HG02885 (cell line): ENCODE results near the gene ANKRD29.
"Not testable (repeated sequence)": the region's sequence is repeated elsewhere in the genome, so short reads cannot be mapped to it uniquely, and the experiment has no call there.

ENCODE experiments used
- ATAC-seq: cut with Tn5 transposase; IDR thresholded peaks from one replicate; pipeline ENCODE4 v1.9.1; 2021; ENCODE audit warnings: mild to moderate bottlenecking; ENCODE audit not compliant: unreplicated experiment, poor library complexity

Gene ANKRD29

GRCh38 chr18:23648456-23648855 lies 14.3 kb downstream of the ANKRD29 start:
- no peak for ATAC-seq

DNA sequence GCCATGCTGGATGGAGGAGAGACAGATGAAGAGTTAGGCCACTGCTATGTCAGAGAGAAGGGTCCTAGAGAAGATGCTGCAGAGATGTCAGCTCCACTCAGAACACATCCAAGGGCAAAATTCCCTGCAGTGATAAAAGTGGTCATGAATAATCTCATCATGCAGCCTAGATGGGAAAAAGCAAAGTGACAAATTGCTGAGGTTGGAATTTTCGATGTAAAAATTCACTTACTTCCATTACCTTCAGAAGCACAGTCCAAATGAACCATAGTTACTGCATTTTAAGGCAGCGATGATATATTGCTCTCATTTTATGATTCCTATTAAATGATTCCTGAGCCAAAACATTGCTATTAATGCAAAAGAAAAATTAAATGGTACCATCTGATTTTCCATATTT lies 16.4 kb downstream of the ANKRD29 start:
- no peak for ATAC-seq

- no peak for ATAC-seq
Measured at GRCh38 chr18:23645568-23646175, 17.0 kb downstream of the ANKRD29 start.

- no peak for ATAC-seq
Measured at GRCh38 chr18:23643815-23644490, 18.8 kb downstream of the ANKRD29 start.

DNA sequence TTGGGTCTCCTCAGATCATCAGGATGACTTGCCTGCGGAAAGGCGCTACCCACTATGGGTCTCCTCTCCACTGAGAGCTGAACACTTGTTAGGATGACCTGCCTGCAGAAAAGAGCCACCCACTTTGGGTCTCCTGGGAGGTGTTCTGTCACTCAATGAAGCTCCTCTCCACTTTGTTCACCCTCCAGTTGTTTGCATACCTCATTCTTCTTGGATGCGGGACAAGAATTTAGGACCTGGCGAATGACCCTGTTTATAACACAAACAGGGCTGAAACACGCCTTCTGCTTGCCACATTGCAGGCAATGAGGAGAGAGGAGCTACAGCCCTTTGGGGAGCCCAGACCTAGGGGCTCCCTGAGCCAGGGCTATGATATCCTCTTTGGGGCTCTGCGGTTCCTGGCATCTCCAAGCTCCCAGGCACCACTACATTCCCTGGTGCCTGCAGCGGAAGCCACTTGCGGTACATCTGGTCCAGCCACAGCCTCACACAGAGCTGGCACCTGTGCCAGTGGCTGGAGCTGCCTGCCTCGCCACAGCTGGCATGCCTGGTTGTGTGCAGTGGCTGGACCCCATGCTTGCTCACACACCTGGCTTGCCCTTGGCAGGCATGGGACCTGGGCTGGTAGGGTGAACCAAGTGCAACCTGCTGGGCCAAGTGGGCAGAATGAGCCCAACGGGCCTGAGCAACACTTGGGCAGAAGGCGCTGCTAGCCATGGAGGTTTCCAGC lies 20.6 kb downstream of the ANKRD29 start:
- no peak for ATAC-seq

- ATAC-seq = no peak
Measured at GRCh38 chr18:23641143-23641720, 21.5 kb downstream of the ANKRD29 start.

- no peak for ATAC-seq
Measured at GRCh38 chr18:23640052-23640451, 22.7 kb downstream of the ANKRD29 start.

DNA sequence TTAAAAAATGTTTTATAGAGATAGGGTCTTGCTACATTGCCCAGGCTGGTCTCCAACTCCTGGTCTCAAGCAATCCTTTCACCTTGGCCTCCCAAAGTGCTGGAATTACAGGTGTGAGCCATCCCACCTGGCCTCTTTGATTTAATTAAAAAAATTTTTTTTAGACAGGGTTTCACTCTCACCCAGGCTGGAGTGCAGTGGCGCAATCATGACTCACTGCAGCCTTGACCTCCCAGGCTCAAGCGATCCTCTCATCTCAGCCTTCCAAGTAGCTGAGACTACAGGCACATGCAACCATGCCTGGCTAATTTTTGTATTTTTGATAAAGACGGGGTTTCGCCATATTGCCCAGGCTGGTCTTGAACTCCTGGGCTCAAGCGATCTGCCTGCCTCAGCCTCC lies 26.3 kb downstream of the ANKRD29 start:
- not testable (repeated sequence) for ATAC-seq

DNA sequence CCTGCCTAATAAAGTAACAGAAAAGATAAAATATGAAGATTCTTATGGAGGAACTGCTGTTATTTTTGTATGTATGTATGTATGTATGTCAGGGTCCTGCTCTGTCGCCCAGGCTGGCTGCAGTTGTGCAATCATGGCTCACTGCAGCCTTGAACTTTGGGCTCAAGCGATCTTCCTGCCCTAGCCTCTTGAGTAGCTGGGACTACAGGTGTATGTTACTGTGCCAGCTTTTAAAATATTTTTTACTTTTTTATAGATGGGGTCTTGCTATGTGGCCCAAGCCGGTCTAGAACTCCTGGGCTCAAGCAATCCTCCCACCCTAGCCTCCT lies 26.7 kb downstream of the ANKRD29 start:
- ATAC-seq = no peak

GRCh38 chr18:23635283-23636070 lies 27.2 kb downstream of the ANKRD29 start:
- ATAC-seq = no peak

GRCh38 chr18:23634692-23635091 lies 28.0 kb downstream of the ANKRD29 start:
- no peak for ATAC-seq

GRCh38 chr18:23632615-23633014 lies 30.1 kb downstream of the ANKRD29 start:
- no peak for ATAC-seq

DNA sequence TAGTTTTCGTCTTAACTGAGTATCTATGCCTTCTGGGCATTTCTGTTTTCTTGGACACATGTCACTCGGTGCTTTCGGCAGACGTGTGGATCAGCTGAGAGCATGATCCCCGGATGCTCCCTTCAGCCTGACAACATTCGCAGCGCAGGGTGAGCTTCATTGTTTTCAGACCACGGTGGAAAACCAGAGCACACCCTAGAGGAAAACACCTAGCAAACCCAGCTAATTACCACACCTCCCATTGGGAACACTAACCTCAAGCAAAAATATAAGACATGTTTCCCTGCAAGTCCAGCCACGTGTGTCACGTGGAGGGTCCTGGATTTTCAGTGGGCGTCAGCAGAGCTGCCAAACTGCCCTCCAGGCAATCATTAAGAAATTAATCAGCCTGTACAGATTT lies 31.0 kb downstream of the ANKRD29 start:
- ATAC-seq = no peak

GRCh38 chr18:23631312-23631711 lies 31.4 kb downstream of the ANKRD29 start:
- no peak for ATAC-seq

DNA sequence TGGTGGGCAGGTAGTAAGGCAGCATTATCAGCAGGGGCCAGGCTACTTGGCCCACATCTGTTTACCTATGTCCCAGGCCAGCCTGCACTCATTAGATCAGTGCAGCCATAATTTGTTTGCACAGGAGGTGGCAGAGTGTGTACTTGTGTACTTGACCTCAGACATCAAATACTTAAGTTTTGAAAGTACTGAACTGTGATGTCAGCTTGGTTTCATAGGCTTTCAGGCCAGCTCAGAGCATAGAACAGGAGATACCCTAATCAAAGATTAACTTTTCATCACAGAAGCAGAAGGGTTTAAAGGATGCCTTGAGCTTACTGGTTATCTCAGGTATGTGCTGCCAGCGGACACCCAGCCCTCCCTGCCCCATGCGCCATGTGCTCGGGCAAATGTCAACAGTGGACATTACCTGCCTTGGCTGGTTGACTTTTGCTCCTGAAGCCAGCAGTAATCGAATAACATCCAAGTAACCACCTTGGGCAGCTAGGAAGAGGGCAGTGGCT lies 33.2 kb downstream of the ANKRD29 start:
- ATAC-seq = no peak

- no peak for ATAC-seq
Measured at GRCh38 chr18:23627970-23628369, 34.7 kb downstream of the ANKRD29 start.

DNA sequence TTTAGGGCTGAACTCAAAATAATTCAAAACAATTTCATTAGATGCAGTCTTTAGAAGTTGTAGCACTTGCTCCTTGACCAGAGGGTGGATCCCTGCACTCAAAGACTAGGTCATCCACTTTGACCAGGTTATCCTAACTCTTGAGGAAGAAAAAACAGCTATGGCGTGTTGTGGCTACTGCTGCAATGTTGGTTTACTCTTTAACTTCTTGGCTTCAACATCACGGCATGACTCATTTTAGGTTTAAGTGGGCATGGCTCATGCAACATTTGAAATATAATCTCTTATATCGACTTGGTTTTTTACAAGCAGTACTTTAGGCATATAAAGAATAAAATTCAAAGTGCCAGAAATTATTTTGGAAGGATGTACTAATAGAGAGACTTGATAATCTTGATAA lies 35.4 kb downstream of the ANKRD29 start:
- ATAC-seq = no peak

DNA sequence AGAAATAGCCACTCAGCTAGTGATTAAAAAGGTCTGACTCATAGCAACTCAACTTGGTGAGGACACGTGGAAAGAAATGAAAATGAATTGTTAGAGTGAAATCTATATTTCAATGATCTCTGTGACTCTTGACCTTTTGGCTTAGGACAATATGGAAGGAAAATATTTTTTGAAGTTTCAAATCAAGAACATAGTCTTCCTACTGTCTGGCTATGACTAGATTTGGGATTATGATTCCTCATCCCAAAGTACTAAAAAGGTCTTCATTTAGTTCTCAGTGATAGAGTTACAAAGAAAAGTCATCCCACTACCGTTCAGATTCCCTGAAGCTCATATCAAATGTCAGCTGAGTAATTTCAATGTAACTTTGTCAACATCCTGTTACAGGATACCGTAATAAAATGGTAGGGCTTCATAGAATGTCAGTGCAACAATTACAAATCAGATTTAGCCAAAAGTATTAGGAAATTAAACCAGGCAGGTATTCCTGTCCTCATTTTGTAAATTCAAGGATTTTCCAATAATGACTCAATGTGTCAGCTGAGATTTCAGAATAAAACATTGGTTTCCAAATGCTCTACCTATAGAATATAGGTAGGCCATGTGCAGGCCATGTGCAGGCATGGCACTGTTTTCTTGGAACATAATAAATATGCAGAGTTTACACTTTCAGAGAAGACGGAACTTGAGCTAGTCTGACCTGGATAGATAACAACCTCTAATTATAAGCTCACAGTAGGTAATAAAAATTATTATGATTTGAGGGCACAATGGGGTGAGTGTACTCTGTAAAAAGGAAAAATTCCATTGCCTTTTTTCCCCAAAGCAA lies 36.0 kb downstream of the ANKRD29 start:
- ATAC-seq = no peak

- no peak for ATAC-seq
Measured at GRCh38 chr18:23623040-23623439, 39.7 kb downstream of the ANKRD29 start.
